Measurements from ENCODE around the gene SCAF4.
"Not testable (repeated sequence)": the region's sequence is repeated elsewhere in the genome, so short reads cannot be mapped to it uniquely, and the experiment has no call there.

SCAF4 gene, protein sequence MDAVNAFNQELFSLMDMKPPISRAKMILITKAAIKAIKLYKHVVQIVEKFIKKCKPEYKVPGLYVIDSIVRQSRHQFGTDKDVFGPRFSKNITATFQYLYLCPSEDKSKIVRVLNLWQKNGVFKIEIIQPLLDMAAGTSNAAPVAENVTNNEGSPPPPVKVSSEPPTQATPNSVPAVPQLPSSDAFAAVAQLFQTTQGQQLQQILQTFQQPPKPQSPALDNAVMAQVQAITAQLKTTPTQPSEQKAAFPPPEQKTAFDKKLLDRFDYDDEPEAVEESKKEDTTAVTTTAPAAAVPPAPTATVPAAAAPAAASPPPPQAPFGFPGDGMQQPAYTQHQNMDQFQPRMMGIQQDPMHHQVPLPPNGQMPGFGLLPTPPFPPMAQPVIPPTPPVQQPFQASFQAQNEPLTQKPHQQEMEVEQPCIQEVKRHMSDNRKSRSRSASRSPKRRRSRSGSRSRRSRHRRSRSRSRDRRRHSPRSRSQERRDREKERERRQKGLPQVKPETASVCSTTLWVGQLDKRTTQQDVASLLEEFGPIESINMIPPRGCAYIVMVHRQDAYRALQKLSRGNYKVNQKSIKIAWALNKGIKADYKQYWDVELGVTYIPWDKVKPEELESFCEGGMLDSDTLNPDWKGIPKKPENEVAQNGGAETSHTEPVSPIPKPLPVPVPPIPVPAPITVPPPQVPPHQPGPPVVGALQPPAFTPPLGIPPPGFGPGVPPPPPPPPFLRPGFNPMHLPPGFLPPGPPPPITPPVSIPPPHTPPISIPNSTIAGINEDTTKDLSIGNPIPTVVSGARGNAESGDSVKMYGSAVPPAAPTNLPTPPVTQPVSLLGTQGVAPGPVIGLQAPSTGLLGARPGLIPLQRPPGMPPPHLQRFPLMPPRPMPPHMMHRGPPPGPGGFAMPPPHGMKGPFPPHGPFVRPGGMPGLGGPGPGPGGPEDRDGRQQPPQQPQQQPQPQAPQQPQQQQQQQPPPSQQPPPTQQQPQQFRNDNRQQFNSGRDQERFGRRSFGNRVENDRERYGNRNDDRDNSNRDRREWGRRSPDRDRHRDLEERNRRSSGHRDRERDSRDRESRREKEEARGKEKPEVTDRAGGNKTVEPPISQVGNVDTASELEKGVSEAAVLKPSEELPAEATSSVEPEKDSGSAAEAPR

DNA sequence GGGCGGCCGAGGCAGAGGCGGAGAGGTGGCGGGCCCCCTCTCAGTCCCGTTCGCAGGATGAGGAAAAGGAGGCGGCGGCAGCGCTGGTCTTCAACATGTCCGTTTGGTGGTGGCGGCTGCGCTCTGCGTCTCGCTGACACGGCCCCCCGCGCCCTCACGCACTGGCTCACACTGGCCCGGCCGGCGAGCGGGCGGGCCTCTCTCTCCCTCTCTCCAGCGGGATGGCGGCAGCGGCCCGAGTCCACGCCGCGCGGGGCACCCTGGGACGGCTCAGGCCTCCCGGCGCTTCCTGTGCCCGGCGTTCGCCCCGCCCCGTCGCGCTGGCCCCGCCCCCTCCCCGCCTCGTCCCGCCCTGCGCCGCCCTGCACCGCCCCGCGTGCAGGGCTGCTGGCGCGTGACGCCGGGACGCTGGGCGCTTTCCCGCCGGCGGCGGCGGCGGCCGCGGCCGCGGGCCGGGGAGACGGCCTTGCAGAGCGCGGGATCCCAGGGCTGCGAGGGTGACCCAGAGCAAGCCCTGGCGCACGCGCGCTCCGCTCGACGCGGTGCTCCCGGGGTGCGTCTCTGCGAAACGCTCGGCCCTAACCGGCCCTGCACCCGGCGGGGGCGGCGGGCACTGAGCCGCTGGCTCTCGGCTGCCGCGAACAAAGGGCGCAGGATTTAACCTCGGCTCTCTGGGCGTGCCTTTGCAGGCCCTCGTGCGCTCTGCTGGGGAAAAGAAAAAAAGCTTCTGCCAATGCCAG is at the start of gene SCAF4:
SCAF4 (minus strand) TSS at position 262 of the 740 bp plus-strand sequence. CDS start 426 bp downstream, outside the sequence.
- DNase-seq (ENCODE audit: low read depth in 1 of 2, low spot score in 1 of 2), result peak; percentile 94
- in situ Hi-C loops (cut with HindIII; ENCODE audit: low pct_unique_long_range_greater_than_20kb, low sequenced_read_pairs), result no loop called here
- no peak for TF ChIP-seq JUND (IDR thresholded peaks at IDR 0.05; ENCODE audit: low read depth)

DNA sequence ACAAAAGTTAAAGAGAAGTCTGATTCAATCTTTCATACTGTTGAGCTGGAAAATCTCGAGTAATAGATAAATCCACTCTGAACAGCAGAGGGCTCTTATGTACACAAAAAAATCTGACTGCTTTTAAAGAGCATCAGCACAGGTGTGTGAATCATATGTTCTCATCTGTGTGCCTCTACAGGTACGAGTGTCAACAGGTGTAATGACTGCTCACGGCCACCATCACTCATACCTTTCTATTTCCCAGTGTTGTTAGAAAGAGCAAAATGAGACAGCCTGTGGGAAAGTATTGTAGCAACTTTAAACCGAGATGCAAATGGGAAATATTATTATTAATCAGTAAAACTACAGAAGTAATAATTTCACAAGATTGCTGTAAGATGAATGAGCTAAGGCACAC is 49.0 kb upstream of the SCAF4 start:
- DNase-seq (ENCODE audit: low read depth in 1 of 2, low spot score in 1 of 2), result peak; percentile 26 to 74
- in situ Hi-C loops (cut with HindIII; ENCODE audit: low pct_unique_long_range_greater_than_20kb, low sequenced_read_pairs), result no loop called here
- no peak for TF ChIP-seq JUND (IDR thresholded peaks at IDR 0.05; ENCODE audit: low read depth)

DNA sequence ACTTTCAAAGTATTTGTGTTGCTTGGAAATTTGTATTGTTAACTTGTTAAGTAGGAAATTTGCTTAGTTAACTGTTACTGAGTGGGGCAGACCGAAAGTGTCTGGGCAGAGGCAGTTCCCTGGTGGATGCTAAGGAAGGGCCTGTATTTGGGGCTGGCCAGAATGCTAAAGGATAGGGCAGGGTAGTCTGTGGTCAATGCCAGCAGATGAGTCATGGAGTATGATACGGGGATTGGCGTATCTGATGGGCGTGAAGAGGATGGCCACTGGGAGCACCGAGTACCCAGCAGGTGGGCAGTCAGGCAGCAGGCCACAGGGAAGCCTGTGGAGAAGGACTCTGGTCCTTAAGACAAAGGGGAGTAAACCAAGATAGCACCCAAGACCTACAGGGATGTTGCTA is 46.6 kb upstream of the SCAF4 start:
- in situ Hi-C loops (cut with HindIII; ENCODE audit: low pct_unique_long_range_greater_than_20kb, low sequenced_read_pairs), result no loop called here
- no peak for DNase-seq (ENCODE audit: low read depth in 1 of 2, low spot score in 1 of 2)
- no peak for TF ChIP-seq JUND (IDR thresholded peaks at IDR 0.05; ENCODE audit: low read depth)

DNA sequence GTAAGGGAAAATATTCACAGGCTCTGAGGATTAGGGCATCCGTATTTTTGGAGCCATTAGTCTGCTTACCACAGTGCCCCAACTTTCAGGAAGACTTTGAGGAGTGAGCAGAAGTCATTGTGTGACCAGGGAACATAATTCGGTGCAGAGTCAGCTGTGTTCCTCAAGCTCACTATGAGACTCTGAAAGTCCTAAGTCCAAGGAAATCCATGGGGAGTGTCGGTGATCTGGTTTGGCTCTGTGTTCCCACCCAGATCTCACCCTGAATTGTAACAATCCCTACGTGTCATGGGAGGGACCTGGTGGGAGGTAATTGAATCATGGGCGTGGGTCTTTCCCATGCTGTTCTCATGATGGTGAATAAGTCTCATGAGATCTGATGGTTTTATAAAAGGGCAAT is 45.9 kb upstream of the SCAF4 start:
- DNase-seq (ENCODE audit: low read depth in 1 of 2, low spot score in 1 of 2), result no peak
- no peak for TF ChIP-seq JUND (IDR thresholded peaks at IDR 0.05; ENCODE audit: low read depth)
- in situ Hi-C loops (cut with HindIII; ENCODE audit: low pct_unique_long_range_greater_than_20kb, low sequenced_read_pairs), result no loop called here

DNA sequence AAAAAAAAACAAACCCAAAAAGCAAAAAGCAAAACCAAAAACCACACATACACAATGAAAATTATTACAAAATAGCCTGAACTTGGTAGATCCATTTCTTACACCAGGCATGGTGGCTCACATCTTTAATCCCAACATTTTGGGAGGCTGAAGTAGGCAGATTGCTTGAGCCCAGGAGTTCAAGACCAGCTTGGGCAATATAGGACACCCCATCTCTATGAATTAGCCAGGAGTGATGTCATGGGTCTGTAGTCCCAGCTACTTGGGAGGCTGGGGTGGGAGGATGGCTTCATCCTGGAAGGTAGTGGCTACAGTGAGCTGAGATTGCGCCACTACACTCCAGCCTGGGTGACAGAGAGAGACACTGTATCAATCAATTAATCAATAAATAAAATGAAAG is 42.1 kb upstream of the SCAF4 start:
- in situ Hi-C loops (cut with HindIII; ENCODE audit: low pct_unique_long_range_greater_than_20kb, low sequenced_read_pairs), result no loop called here
- no peak for TF ChIP-seq JUND (IDR thresholded peaks at IDR 0.05; ENCODE audit: low read depth)

DNA sequence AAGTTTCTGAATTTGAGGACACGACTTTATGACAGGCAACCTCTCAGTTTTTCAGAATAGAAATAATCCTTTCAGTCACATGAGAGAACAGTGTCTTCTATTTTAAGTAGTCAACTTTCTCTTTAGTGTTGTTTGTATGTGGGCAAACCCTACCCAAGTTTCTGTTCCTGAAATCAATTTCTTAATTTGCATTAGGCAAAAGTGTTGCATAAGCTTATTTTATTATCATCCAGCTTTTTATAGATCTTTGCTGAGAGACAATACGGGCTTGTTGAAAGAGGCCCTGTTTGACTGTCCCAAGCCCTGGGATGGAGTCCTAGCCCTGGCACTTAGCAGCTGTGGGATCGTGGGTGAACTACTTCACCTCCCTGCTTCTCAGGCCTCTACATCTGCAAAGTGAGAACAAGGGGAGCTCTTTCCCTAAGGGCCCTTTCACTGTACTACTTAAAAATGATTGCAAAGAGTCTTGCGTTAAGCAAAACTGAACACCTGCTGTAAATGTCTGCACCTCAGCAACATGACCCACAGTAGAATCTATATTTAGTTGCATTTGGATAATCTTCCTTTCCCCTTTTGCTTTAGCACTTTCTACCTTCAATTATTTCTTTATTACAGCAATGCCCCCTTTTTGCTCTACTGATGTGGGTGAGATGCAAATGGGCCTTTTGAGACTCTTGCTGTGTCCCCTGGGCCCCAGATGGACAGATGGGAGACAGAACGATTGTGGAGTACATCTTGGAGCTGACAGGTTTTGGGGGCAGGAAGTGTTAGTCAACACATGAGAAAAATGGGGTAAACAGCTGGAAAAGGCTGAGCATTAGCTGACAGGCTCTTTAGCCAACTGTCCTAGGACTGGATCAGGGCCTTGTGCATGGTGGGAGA is 41.0 kb upstream of the SCAF4 start:
- no peak for DNase-seq (ENCODE audit: low read depth in 1 of 2, low spot score in 1 of 2)
- in situ Hi-C loops (cut with HindIII; ENCODE audit: low pct_unique_long_range_greater_than_20kb, low sequenced_read_pairs), result no loop called here
- TF ChIP-seq JUND (IDR thresholded peaks at IDR 0.05; ENCODE audit: low read depth), result no peak

More for the DNA sequence above, 42.1 kb upstream of the SCAF4 start:
- DNase-seq (ENCODE audit: low read depth in 1 of 2, low spot score in 1 of 2), result no peak

DNA sequence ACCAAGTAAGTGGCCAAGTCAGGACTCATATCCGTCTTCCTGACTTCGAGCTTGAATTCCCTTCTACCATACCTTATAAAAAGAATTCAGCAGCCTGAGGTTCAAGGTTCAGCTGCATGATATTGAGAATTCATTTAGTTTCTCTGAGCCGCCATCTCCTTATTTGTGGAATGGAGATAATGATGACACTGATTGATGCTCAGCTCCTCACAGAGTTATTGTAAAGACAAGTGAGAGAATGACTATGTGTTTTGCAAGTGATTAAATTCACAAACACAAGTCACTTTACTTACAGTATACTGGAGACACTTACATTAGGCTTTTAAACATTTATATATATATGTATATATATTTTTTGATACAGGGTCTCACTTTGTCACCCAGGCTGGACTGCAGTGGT is 39.8 kb upstream of the SCAF4 start:
- in situ Hi-C loops (cut with HindIII; ENCODE audit: low pct_unique_long_range_greater_than_20kb, low sequenced_read_pairs), result no loop called here
- DNase-seq (ENCODE audit: low read depth in 1 of 2, low spot score in 1 of 2), result no peak
- TF ChIP-seq JUND (IDR thresholded peaks at IDR 0.05; ENCODE audit: low read depth), result no peak

DNA sequence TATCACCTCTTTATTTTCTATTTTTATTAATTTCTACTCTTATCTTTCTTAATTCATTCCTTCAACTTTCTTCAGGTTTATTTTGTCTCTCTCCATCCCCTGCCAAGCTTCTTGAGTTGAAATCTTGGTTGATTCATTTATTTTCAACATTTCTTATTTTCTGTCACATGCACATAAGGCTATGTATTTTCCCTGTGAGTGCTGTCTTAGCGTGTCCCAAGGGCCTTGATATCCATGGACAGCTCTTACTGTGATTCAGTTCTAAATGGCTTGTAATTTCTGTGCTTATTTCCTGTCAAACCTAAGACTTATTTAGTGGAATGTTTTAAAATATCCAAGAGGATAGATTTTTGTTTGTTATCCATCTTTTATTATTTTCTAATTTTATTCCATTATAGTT is 36.8 kb upstream of the SCAF4 start:
- no peak for TF ChIP-seq JUND (IDR thresholded peaks at IDR 0.05; ENCODE audit: low read depth)
- no peak for DNase-seq (ENCODE audit: low read depth in 1 of 2, low spot score in 1 of 2)
- in situ Hi-C loops (cut with HindIII; ENCODE audit: low pct_unique_long_range_greater_than_20kb, low sequenced_read_pairs), result no loop called here

DNA sequence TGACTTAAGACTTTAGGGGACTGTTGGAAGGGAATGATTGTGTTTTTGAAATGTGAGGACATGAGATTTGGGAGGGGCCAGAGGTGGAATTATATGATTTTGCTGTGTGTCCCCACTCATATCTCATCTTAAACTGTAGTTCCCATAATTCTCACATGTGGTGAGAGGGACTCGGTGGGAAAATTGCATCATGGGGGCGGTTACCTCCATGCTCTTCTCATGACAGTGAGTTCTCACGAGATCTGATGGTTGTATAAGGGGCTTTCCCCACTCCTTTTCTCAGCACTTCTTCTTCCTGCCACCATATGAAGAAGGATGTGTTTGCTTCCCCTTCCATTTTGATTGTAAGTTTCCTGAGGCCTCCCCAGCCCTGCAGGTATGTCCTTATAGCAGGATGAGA is 35.0 kb upstream of the SCAF4 start:
- no peak for DNase-seq (ENCODE audit: low read depth in 1 of 2, low spot score in 1 of 2)
- no peak for TF ChIP-seq JUND (IDR thresholded peaks at IDR 0.05; ENCODE audit: low read depth)
- in situ Hi-C loops (cut with HindIII; ENCODE audit: low pct_unique_long_range_greater_than_20kb, low sequenced_read_pairs), result no loop called here

DNA sequence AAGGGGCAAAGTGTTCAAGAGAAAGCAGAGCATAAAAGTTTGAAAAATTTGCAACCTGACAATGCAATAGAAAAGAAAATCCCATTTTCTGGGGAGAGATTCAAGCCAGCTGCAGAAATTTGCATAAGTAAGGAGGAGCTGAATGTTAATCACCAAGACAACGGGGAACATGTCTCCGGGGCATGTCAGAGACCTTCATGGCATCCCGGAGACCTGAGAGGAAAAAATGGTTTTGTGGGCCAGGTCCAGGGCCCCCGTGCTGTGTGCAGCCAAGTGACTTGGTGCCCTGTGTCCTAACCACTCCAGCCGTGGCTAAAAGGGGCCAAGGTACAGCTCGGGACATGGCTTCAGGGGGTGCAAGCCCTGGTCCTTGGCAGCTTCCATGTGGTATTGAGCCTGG is 33.9 kb upstream of the SCAF4 start:
- DNase-seq (ENCODE audit: low read depth in 1 of 2, low spot score in 1 of 2); in situ Hi-C loops (cut with HindIII; ENCODE audit: low pct_unique_long_range_greater_than_20kb, low sequenced_read_pairs): not testable (repeated sequence)

DNA sequence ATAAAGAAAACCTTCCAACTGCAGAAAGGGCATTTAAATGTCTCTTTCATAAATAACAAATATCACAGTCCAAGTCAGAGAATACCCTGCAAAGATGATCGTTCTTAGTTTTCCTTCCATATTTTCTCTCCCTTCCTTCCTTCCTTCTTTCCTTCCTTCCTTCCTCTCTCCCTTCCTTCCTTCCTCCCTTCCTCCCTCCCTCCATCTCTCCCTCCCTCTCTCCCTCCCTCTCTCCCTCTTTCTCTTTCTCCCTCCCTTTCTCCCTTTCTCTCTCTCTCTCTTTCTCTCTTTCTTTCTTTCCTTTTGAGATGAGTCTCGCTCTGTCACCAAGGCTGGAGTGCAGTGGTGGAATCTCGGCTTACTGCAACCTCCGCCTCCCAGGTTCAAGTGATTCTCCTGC is 29.0 kb upstream of the SCAF4 start:
- TF ChIP-seq JUND (IDR thresholded peaks at IDR 0.05; ENCODE audit: low read depth), result no peak
- in situ Hi-C loops (cut with HindIII; ENCODE audit: low pct_unique_long_range_greater_than_20kb, low sequenced_read_pairs), result no loop called here
- DNase-seq (ENCODE audit: low read depth in 1 of 2, low spot score in 1 of 2), result no peak

Data from T47D (cell line).